GM21447 (cell line): ENCODE data around the gene MPIG6B.
A peak's percentile ranks its signal among the peaks of the same experiment; 100 is the strongest.

ENCODE experiments used
- ATAC-seq: cut with Tn5 transposase; IDR thresholded peaks from one replicate; pipeline ENCODE4 v1.9.1; 2021; ENCODE audit not compliant: unreplicated experiment

The MPIG6B gene

GRCh38 chr6:31720196-31720770 is 2.9 kb upstream of the MPIG6B start:
- ATAC-seq, result no peak

- ATAC-seq, result no peak
These were observed 1.7 kb upstream of the MPIG6B start, which contains the start of gene LY6G6C for GRCh38 chr6:31721351-31722020. TSS of gene LY6G6C (minus strand) at chr6:31721746. CDS start at chr6:31721679, 67 bp downstream.

- ATAC-seq, result no peak
These were observed 1.0 kb upstream of the MPIG6B start for GRCh38 chr6:31722173-31722572.

- no peak for ATAC-seq
These were observed 963 bp downstream of the MPIG6B start for GRCh38 chr6:31723980-31724691.

- ATAC-seq, result no peak
These were observed 2.6 kb downstream of the MPIG6B start for GRCh38 chr6:31725502-31726350.

GRCh38 chr6:31727034-31727716 is 4.0 kb downstream of the MPIG6B start:
- peak; percentile 48 for ATAC-seq

GRCh38 chr6:31727717-31728671 is 4.8 kb downstream of the MPIG6B start:
- ATAC-seq, result no peak

GRCh38 chr6:31728767-31729514 is 5.8 kb downstream of the MPIG6B start, which contains the start of gene DDAH2:
TSS of gene DDAH2 (minus strand) at chr6:31729299. CDS start at chr6:31729161, 138 bp downstream.
- no peak for ATAC-seq

GRCh38 chr6:31729515-31729978 is 6.4 kb downstream of the MPIG6B start:
- peak; percentile 47 for ATAC-seq

- peak; percentile 36 for ATAC-seq
These were observed 6.9 kb downstream of the MPIG6B start for GRCh38 chr6:31729979-31730630.

GRCh38 chr6:31730631-31731086 is 7.5 kb downstream of the MPIG6B start:
- ATAC-seq, result no peak

- no peak for ATAC-seq
These were observed 8.9 kb downstream of the MPIG6B start for GRCh38 chr6:31732029-31732428.

GRCh38 chr6:31733734-31734133 is 10.6 kb downstream of the MPIG6B start:
- no peak for ATAC-seq

GRCh38 chr6:31734247-31734820 is 11.2 kb downstream of the MPIG6B start:
- no peak for ATAC-seq

- ATAC-seq, result peak; percentile 21
These were observed 11.7 kb downstream of the MPIG6B start for GRCh38 chr6:31734821-31735406.

- ATAC-seq, result no peak
These were observed 13.0 kb downstream of the MPIG6B start, which contains the start of gene CLIC1 for GRCh38 chr6:31736021-31736767. TSS of gene CLIC1 (minus strand) at chr6:31736530. CDS start at chr6:31736300, 230 bp downstream.
